ENCODE data around the gene LDLRAD4.

Gene LDLRAD4

DNA sequence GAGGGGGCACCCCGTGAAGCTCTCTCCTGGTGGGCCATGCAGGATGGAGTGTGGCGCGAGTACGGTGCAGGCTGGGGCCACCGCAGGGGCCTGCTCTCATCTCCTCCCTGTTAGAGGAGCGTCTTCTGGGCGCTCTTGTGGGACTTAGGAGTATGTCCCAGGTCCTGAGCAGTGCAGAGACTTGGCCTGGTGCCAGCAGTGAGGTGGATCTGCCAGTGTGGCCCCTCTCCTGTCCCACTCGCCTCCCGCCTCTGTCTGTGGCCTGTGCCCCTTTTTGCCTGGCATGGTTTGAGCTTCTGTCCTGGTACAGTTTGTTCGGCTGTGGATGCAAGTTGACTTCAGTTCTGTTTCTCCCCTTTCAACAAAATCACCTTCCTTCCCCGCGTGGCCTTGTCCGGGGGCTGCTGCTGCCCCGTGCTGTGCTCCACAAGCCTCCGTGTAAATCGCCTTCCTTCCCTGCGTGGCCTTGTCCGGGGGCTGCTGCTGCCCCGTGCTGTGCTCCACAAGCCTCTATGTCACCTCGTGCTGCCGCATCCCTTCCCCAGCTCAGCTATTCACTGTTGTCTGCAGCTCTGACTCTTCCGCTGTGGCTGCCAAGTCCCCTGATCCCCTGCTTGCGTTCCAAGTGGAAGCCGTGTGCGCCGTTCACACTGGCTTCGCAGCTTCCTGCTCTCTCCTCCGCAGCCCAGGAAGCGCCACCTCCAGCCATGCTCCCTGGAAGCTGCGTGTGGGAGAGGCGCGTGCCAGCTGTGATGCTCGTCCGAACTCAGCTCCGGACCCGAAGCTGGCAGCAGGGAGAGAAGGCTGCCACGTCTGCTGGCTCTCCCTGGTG, 13.7 kb downstream of the LDLRAD4 start:
- DNase-seq: no peak

DNA sequence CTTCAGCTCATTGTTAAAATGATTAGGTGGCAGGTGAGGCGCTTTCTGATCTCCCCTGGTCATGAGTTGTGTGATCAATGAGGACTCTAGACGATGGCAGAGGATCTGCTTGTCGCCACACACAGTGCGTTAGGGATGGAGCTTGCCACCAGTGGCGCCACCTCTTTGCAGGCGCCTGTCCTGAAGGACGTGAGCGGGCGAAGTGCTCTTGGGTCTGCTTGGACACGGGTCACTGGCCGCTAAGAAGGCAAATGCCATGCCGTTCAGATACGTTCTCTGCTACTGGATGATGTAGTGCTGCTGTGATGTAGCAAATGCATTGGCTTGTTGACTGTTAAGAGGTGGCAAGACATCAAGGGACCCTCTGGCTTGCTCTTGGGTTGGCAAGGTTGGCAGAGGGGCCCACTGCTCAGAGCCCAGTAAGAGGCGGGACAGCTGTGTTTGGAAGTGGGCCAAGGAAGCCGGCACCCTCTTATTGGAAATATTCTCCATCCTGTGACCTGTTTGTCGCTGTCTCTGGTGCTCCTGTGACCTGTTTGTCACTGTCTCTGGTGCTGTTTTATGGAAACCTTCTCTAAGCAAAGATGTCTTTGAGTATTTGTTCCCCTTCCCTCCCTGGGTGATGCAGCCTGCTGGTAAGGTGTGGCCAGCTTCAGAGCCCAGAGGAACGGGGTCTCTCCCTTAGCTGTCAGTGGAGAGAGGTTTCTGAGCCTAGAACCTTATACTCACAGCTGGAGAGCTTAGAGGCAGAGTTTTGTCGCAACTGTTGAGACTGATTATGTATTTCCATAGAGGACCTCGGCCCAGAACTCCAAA, 14.6 kb downstream of the LDLRAD4 start:
- no peak for DNase-seq

DNA sequence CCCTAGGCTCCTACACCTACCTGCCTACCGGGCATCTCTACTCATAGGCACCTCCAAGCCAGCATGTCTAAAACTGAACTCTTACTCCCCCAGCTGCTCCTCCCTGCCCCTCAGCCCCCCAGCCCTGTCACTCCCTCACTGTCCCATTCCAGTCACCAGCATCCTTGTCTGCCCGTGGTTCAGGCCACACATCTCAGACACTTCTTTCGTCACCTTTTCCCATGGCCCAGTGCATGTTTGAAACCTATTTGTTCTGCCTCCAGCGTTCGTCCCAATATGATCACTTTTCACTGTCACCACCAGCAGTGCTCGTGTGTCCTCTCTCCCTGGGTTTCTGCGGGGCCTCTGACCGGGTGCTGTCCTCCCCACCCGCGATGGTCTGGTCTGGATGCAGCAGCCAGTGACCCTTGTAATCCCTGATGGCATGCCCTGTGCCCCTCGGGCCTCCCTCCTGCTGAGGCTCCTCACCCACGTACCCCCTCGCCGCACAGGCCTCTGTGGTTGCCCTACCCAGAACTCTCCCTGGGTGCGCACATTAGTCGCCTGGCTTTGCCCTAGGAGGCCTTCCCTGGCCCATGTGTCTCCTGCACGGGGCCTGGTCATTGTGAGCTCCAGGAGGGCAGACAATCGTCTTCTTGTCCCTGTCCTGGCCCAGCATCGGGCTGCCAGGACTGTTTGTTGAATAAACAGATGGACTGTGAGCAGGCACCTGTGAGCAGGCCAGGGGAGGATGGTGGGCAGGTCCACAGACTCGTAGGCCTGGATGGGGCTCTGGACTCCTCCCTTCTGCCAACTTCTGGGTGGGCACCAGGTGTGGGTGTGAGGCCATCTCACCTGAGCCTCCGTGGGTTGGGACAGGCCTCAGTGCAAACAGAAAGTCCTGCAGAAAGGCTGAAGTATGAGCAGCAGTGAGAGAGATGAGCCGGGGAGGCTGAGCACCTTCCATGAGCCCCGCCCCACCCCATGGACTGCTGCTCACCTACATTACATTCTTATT, 15.5 kb downstream of the LDLRAD4 start:
- no peak for DNase-seq

DNA sequence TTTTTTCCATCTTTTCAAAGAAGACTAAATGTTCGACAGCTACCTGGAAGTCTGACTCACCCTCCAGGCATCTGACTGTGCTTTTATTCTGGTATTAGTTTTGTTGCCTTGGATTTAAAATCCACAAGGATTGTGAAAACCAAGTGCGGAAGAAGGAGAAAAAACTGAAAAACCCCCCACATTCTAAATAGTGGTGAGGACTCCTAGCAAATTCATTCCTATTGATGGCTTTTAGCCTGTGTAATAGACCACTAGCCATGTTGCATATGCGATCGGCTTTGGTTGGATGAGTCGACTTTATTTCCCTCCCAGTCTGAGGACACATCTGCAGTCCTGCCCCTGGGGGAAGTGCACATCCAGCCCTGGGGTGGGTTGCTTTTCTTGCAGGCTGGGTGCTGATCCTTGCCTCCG, 16.9 kb downstream of the LDLRAD4 start:
- no peak for DNase-seq

DNA sequence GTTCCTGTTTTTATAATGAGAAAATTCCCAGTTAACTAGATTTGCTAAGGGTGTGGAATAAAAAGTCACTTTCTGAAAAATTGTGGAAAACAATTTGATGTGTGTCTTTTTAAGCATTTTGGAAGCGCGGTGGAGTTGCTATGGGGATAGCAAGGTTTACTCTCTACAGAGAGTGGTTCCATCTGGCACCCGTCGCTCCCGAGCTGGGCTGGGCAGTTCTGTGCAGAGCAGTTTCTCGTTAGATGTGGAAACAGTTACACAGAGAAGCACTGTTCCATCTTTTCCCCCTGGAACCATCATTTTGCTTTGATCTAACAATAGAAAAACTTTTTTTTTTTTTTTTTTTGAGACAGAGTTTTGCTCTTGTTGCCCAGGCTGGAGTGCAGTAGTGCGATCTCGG, 17.4 kb downstream of the LDLRAD4 start:
- no peak for DNase-seq

DNA sequence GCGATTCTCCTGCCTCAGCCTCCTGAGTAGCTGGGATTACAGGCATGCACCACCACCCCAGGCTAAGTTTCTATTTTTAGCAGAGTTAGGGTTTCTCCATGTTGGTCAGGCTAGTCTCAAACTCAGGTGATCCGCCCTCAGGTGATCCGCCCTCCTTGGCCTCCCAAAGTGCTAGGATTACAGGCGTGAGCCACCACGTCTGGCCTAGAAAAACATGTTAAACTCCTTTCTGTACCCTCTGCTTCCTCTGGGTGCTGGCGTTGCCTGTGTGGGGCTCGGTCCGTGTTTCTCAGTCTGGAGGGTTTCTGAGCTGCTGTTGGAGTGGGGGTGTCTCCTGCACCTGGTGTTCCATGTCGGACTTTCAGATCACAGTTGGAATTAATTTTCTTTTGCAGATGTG, 17.9 kb downstream of the LDLRAD4 start:
- DNase-seq: no peak

DNA sequence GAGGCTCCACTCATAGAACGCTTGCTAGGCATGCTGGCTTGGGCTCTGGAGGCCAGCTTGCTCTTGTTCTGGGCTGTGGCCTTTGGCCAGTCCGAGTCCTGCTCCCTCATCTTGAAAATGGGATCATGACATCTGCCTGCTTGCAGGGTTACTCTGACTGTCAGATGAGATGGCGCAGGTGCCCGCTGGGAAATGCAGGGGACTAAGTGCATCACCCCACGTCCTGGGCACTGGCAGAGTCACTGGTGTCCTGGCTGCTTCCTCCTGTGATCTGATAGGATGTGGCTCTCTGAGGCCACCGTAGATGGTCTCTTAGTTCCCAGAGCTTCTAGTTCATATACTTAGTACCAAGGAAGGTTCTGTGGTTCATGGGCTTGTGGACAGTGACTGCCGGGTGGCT, 18.5 kb downstream of the LDLRAD4 start:
- DNase-seq: no peak

DNA sequence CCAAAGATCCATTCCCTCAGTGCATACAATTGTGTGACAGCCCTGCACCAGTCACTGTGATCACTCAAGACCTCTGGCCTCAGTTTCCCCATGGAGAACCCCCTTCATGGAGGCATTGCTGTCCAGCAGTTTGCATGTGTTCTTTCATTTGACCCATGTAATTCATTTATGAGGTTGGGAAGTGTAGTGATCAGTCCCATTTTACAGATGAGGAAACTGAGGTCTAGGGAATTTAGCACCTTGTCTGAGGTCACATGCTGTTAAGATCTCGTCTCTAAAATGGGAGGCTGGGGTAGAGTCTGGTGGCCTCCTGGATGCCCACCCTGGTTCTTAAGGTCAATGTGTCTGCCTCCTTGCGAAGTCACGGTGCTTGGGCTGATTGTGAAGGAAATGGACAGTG, 19.1 kb downstream of the LDLRAD4 start:
- no peak for DNase-seq

DNA sequence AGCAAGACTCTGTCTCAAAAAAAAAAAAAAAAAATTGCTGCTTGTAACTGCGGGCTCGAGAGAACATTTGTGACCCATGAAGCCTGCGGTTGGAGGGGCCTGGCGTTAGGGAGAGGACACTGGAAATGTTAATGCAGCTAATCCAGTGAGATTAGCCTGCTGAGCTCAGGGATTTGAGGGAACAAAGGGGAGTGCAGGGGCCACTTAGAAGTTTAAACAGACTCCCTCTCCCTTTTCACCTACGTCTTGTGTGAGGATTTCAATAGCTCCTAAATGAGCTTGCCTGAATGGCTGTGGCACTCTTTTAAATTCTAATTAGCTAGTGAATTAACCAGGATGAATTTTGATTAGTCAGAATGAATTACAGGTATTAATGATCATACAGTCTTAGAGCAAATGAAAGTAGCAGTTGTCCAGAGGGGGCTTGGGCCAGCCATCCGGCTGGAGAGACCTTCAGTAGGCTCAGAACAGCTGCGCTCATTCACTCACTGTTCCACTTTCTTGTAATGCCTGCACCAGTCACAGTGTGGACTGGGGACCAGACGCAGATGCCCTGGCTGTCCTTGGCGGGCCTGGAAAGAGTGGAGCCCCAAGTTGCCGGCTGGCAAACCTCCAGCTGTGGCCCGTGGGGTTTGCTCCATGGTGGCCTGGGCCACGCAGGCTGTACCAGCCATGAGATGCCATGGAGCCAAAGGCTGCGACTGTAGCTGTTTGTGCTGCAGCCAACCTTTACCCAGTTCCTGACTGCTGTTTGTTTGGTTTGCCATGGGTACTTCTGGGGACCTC, 20.8 kb downstream of the LDLRAD4 start:
- no peak for DNase-seq

DNA sequence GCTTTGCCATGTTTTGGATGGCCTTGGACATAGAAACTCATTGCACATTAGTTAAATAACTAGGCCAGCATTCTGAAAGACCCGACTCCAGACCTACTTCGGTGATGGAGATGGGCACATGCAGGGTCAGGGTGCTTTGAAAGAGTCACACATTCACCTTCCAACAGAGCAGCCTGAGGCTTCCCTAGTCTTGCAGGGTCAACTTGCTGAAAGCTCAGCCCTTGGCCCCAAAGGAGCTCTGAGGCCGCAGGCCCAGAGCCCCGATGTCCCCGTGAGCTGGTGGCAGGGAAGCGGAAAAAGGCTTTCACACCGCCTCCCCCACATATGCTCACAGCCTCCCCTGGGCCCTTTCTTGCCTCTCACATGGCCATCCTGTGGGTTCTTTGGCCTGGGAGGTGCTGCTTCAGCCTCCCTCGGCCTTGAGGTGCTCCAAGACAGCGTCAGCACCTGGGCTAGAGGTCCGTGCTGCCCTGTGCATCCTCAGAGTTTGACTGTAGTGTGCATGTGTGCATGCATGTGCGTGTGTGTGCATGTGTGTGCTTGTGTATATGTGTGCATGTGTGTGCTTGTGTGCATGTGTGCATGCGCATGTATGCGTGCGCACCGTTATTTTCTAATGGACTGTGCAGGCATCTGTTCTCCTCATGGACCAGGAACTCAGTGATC, 21.6 kb downstream of the LDLRAD4 start:
- no peak for DNase-seq

DNA sequence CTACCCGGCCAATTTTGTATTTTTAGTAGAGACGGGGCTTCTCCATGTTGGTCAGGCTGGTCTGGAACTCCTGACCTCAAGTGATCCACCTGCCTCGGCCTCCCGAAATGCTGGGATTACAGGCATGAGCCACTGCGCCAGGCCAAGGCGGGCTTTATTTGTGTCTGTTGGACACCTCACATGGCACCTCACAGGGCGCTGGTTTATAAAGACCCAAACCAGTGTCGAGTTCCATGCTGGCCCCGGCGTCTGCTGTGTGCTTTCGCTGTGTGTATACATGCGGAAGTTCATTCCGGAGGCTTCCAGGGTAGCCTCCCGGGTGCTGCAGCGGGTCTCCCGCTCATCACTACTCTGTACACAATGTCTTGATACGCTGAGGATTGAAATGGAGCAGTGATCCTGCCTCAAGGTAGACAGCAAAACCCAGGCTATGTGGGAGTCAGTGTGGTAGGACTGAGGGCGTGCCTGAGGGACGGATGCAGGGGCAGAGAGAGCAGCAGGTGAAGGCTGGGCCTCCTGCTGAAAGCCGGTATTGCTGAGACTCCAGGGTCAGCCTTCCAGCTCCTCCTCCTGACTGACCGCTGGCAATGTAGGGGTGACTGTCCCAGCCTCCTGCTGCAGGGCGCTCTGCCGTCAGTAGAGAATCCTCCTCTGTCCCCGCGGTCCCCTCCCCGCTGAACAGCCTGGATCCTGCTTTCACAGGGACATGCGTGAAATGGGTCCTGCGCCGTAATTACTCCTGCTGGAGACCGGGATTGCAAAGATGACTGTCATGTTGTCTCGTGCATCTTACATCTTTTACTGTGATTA, 22.7 kb downstream of the LDLRAD4 start:
- DNase-seq: no peak

DNA sequence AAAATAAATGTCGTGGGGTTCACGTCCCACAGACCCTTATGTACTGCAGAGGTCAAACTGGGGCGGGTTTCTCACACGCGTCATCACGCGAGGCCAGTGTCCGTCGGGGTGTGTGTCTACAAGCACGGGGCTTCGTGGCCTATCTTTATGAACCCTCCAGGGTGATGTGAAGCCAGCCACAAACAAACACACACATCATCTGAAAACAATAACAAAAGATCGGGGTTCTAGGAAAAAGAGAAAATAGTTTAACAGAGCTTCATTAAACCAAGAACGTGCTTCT, 23.3 kb downstream of the LDLRAD4 start:
- DNase-seq: no peak

DNA sequence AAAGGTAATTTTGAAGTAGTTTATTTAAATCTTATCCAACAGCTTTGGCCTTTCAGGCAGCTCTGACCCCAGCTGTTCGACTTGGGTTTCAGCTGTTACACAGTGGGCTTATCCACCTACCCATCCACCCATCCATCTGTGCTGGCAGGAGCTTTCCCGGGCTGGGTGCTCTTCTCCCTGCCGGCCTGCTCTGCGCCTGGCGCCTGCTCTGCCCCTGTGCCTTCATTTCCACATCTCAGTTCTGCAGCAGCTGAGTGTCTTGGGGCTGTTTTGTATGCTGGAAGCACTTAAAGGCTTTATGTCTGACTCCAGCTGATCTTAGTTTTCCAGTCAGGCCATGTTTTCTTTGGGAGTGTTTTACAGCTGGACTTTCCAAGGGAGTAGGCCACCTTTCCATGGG, 24.2 kb downstream of the LDLRAD4 start:
- DNase-seq: no peak

DNA sequence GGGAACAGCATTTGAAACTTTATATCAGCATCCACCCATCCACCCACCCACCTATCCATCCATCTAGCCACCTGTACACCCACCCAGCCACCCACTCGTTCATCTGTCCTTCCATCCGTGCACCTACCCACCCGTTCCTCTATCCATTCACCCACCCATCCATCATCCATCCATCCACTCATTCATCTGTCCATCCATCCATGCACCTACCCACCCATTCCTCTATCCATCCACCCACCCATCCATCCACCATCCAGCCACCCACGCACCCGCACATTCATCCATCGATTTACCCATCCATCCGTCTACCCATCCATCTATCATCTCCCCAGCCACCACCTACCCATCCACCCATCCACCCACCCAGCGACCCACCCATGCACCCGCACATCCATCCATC, 24.8 kb downstream of the LDLRAD4 start:
- DNase-seq: no peak

DNA sequence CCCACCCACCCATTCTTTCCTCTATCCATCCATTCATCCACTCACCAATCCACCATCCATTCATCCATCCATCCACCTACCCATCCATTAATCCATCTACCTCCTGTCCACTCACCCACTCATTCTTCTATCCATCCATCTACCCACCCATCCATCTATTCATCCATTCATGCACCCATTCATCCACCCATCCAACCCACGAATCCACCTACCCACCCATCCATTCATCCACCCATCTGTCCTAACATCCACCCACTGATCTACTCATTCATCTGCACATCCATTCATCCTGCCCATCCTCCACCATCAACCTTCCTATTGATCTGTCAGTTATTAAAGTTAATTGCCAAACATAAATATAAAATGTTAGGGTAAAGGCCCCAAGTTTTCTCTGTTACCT, 25.6 kb downstream of the LDLRAD4 start:
- no peak for DNase-seq

DNA sequence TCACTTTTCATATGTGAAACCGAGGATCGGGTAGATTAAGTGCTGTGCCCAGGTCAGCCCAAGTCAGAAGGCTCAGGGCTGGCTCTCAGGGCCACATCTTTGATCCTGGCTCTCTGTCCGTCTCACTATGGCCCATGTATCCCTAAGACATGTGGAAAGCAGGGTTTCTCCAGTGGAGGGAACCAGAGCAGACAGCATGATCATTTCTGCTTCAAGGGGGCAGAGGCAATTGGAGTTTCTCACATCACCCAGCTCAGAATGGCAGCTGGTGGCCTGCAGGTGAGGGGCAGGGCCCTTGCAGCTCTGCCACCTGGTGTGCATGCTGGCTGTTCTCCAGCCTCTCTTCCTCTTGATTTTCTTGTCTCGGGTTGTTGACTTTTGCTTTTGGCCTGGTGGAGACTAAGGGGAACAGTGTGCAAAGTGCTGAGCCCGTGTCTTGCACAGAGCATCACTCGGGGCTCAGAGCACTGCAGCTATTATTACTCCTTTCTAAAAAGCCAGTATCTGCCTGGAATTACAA, 27.0 kb downstream of the LDLRAD4 start:
- DNase-seq: no peak

DNA sequence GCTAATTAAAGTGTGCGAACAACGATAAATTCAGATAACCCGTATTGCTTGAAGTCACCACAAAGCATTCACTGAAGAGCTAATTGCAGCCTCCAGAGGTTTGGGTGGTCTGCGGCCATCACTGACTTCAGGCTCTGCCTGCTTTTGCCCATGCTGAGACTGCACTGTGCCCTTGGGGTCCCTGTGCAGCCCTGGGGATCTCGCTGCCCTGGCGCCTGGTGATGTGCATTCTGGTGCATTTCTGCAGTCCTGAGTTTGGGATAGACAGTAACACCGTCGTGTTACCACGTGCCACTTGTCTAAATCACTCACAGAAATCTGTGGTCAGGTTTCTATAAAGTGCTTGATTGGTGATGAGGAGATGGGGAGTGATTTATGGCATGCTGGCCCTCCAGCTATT, 27.6 kb downstream of the LDLRAD4 start:
- no peak for DNase-seq

DNA sequence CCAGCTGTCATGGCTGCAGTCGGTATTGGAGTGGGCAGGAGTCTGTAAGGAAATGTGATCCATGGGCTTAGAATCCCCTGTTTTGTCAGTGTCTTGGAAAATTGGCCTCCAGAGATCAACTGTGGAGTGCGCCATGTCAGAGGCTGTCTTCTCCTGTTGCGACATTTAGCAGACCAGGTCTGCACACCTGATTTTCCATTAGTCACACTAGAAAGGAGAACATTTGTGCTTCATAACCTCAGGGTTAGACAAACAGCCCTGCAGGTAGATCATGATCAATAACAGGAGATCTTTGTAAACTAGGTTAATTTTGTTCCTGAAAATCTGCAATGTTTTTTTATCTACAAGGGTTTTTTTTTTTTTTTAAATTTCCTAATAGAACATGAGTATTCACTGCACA, 28.0 kb downstream of the LDLRAD4 start:
- no peak for DNase-seq

DNA sequence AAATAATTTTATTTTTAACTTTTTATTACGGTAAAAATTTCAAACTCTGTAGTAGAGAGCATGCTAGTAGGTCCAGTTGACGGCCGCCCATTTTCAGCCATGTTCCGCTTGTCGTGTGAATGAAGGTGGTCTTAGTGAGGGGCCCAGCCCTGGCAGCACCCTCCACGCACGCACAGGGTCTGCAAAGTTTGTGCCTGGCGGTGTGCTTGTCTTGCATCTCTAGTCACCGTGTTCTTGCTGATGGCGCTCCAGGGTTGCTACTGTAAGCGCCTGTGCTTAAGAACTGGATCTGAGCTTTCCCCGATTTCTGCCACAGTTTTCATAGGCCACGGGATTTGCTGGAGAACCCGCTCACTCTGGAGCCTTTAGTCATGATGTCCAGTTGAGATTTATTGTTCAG, 28.9 kb downstream of the LDLRAD4 start:
- no peak for DNase-seq

DNA sequence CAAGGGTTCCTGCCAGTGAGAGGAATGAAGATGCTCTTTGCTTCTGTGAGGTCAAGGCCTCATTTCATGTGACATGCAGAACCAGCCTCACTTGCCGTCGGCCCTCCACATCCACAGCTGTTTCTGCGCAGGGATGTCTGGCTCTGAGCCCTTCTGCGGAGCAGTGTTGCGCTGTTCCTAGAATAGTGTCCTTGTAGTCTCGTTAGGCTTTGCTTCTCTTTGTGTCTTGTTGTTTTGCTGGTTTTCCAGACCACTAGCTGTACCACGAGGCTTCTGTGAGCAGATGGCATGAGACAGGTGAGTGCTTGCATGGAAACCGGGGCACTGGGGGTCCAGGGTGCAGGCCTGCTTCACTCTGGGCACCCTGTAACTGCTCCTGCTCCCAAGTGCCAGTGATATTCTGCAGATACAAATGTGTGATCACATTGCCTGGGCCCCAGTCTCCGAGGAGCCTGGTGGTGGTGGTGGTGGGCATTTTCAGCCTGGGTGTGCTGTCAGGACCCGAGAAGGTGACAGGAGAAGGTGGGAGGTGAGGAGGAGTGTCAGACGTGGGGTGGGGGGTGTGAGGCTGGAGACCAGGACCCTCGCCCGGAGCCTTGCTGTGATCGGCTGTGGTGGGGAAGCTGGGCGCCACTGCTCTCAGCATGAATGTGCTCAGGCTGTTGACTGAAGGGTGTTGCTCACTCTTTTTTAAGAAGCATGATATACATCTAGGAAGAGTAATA, 34.3 kb downstream of the LDLRAD4 start:
- DNase-seq: no peak

All from activated CD4-positive, alpha-beta T cell treated with anti-CD3 and anti-CD28 coated beads, Interleukin-2, amount 50 U/mL, for 1 hour (primary cell).